H9 (cell line): ENCODE data around the gene CYP2A7. TPM values are rescaled to one million over a fixed set of nuclear protein-coding genes. Genes with fewer than 3 reads are reported as not detected.
"Not testable (repeated sequence)": the region's sequence is repeated elsewhere in the genome, so short reads cannot be mapped to it uniquely, and the experiment has no call there.

Experiments used
- DNase-seq: peaks from one replicate; pipeline ENCODE4 v3.0.0-alpha.2; 2017
- H2AFZ ChIP-seq: one replicate; pipeline ENCODE4 v1.6.1; 2013; ENCODE audit warnings: mild to moderate bottlenecking, low read length, control low read depth, moderate library complexity
- H2AK5ac ChIP-seq: 2 replicates; pipeline ENCODE4 v1.6.1; 2013; ENCODE audit warnings: low read length, control low read depth, mixed read lengths; ENCODE audit not compliant: insufficient read length
- H2BK120ac ChIP-seq: one replicate; pipeline ENCODE4 v1.6.1; 2013; ENCODE audit warnings: low read depth, mild to moderate bottlenecking, low read length, control low read depth, inconsistent platforms; ENCODE audit not compliant: poor library complexity, severe bottlenecking
- H2BK12ac ChIP-seq: 2 replicates; pipeline ENCODE4 v1.6.1; 2013; ENCODE audit warnings: low read length, control low read depth, mixed read lengths, low read depth; ENCODE audit not compliant: insufficient read length
- H2BK15ac ChIP-seq: 2 replicates; pipeline ENCODE4 v1.6.1; 2013; ENCODE audit warnings: low read depth, low read length, control low read depth
- H2BK20ac ChIP-seq: one replicate; pipeline ENCODE4 v1.6.1; 2013; ENCODE audit warnings: low read depth, mild to moderate bottlenecking, low read length, control low read depth, inconsistent platforms; ENCODE audit not compliant: poor library complexity, severe bottlenecking
- H2BK5ac ChIP-seq: 2 replicates; pipeline ENCODE4 v1.6.1; 2013; ENCODE audit warnings: low read length, control low read depth, mixed read lengths; ENCODE audit not compliant: insufficient read length
- H3K14ac ChIP-seq: 2 replicates; pipeline ENCODE4 v1.6.1; 2013; ENCODE audit warnings: low read length, control low read depth; ENCODE audit not compliant: insufficient read depth
- H3K18ac ChIP-seq: 2 replicates; pipeline ENCODE4 v1.6.1; 2013; ENCODE audit warnings: low read depth, mild to moderate bottlenecking, mixed read lengths, low read length, control low read depth; ENCODE audit not compliant: insufficient read length
- H3K23ac ChIP-seq: 2 replicates; pipeline ENCODE4 v1.6.1; 2013; ENCODE audit warnings: low read length, control low read depth, mixed read lengths, low read depth; ENCODE audit not compliant: insufficient read length
- H3K23me2 ChIP-seq: 2 replicates; pipeline ENCODE4 v1.6.1; 2013; ENCODE audit warnings: low read depth, mild to moderate bottlenecking, mixed read lengths, low read length, control low read depth; ENCODE audit not compliant: insufficient read length, poor library complexity, severe bottlenecking
- H3K27ac ChIP-seq: 2 replicates; pipeline ENCODE4 v1.5.1; 2013; ENCODE audit warnings: low read length, control low read depth, mixed read lengths, low read depth; ENCODE audit not compliant: insufficient read length
- H3K27me3 ChIP-seq: 2 replicates; pipeline ENCODE4 v1.6.1; 2013; ENCODE audit warnings: low read length, control low read depth, inconsistent platforms; ENCODE audit not compliant: insufficient read depth
- H3K4ac ChIP-seq: 2 replicates; pipeline ENCODE4 v1.6.1; 2013; ENCODE audit warnings: low read depth, mild to moderate bottlenecking, control low read depth, inconsistent platforms, low read length, moderate library complexity
- H3K4me1 ChIP-seq: 2 replicates; pipeline ENCODE4 v1.6.1; 2013; ENCODE audit warnings: low read length, control low read depth, inconsistent platforms; ENCODE audit not compliant: insufficient read depth
- H3K4me2 ChIP-seq: 2 replicates; pipeline ENCODE4 v1.6.1; 2013; ENCODE audit warnings: low read length, control low read depth, mixed read lengths; ENCODE audit not compliant: insufficient read length, insufficient read depth
- H3K56ac ChIP-seq: 2 replicates; pipeline ENCODE4 v1.6.1; 2013; ENCODE audit warnings: low read depth, mild to moderate bottlenecking, mixed read lengths, low read length, control low read depth; ENCODE audit not compliant: insufficient read length
- H3K79me1 ChIP-seq: 2 replicates; pipeline ENCODE4 v1.6.1; 2013; ENCODE audit warnings: low read depth, mild to moderate bottlenecking, moderate library complexity, low read length, control low read depth, inconsistent platforms; ENCODE audit not compliant: insufficient read depth, poor library complexity, severe bottlenecking
- H3K79me2 ChIP-seq: 2 replicates; pipeline ENCODE4 v1.6.1; 2013; ENCODE audit warnings: low read length, control low read depth, inconsistent platforms; ENCODE audit not compliant: insufficient read depth
- H3K9ac ChIP-seq: 2 replicates; pipeline ENCODE4 v1.6.1; 2013; ENCODE audit warnings: low read length, control low read depth, mixed read lengths; ENCODE audit not compliant: insufficient read length; ENCODE audit errors: extremely low read depth
- H3K9me3 ChIP-seq: one replicate; pipeline ENCODE4 v1.6.1; 2013; ENCODE audit warnings: low read depth, low read length, inconsistent platforms; ENCODE audit not compliant: control insufficient read depth
- H3T11ph ChIP-seq: one replicate; pipeline ENCODE4 v1.6.1; 2013; ENCODE audit warnings: mild to moderate bottlenecking, low read length, control low read depth, inconsistent platforms
- H4K20me1 ChIP-seq: one replicate; pipeline ENCODE4 v1.6.1; 2013; ENCODE audit not compliant: control insufficient read depth, insufficient read length, insufficient read depth
- H4K5ac ChIP-seq: 2 replicates; pipeline ENCODE4 v1.6.1; 2013; ENCODE audit warnings: low read depth, mild to moderate bottlenecking, mixed read lengths, low read length, control low read depth; ENCODE audit not compliant: insufficient read length
- H4K8ac ChIP-seq: replicated peaks from 2 replicates; pipeline ENCODE4 v1.6.1; 2013; ENCODE audit warnings: low read length, control low read depth, mixed read lengths, low read depth; ENCODE audit not compliant: insufficient read length
- H4K91ac ChIP-seq: 2 replicates; pipeline ENCODE4 v1.6.1; 2013; ENCODE audit warnings: low read depth, mild to moderate bottlenecking, moderate library complexity, mixed read lengths, low read length, control low read depth; ENCODE audit not compliant: insufficient read length
- H3K27ac Mint-ChIP-seq, 3 experiments: 2 replicates in 2 of 3; 3 replicates in 1 of 3; pipeline ENCODE4 v1.8.0; 2020 to 2021; ENCODE audit warnings: mixed read lengths in 3 of 3, mild to moderate bottlenecking in 1 of 3, moderate library complexity in 1 of 3
- H3K27me3 Mint-ChIP-seq: 2 replicates; pipeline ENCODE4 v1.8.0; 2021; ENCODE audit warnings: low read depth, mild to moderate bottlenecking, moderate library complexity, mixed read lengths
- H3K36me3 Mint-ChIP-seq, 3 experiments: 2 replicates in 2 of 3; 3 replicates in 1 of 3; pipeline ENCODE4 v1.8.0; 2020 to 2021; ENCODE audit warnings: low read depth in 3 of 3, mixed read lengths in 3 of 3; ENCODE audit not compliant: insufficient read depth in 1 of 3
- H3K4me1 Mint-ChIP-seq, 2 experiments: 2 replicates each; pipeline ENCODE4 v1.8.0; 2020; ENCODE audit warnings: mixed read lengths in 2 of 2
- H3K4me3 Mint-ChIP-seq, 2 experiments: 2 replicates in 1 of 2; 3 replicates in 1 of 2; pipeline ENCODE4 v1.8.0; 2020 to 2021; ENCODE audit warnings: mild to moderate bottlenecking in 2 of 2, mixed read lengths in 2 of 2, moderate library complexity in 1 of 2
- H3K9me3 Mint-ChIP-seq, 2 experiments: 2 replicates in 1 of 2; 3 replicates in 1 of 2; pipeline ENCODE4 v1.8.0; 2020; ENCODE audit warnings: mild to moderate bottlenecking in 2 of 2, mixed read lengths in 2 of 2, moderate library complexity in 1 of 2
- WGBS: extraction: QIAGEN DNeasy Blood & Tissue Kit; methylation state at CpG from one replicate; pipeline ENCODE4 v1.1.7; 2013; ENCODE audit warnings: missing lambda C conversion rate, low lambda C conversion rate, mixed read lengths; ENCODE audit not compliant: insufficient read length; ENCODE audit errors: extremely low coverage; 5-methylcytosine and 5-hydroxymethylcytosine counted together
- total RNA-seq: library from RNA; stranded (reverse); gene quantifications from 2 replicates; pipeline ENCODE4 v1.2.1, GENCODE V29; 2021

The CYP2A7 gene
- total RNA-seq, 1 experiment from 2014 or later = not detected

- WGBS = no CpG with 5 or more reads among the region's 3 CpGs
- not testable (repeated sequence) for H2BK15ac ChIP-seq, H3K27ac ChIP-seq, H3K27me3 ChIP-seq, H3T11ph ChIP-seq, H3K14ac ChIP-seq, H3K27me3 Mint-ChIP-seq, H3K4me2 ChIP-seq, H3K79me2 ChIP-seq, H3K4me1 ChIP-seq, DNase-seq, H3K9me3 Mint-ChIP-seq, H3K27ac Mint-ChIP-seq, H4K8ac ChIP-seq, H3K4ac ChIP-seq, H3K79me1 ChIP-seq, H3K18ac ChIP-seq, H3K9ac ChIP-seq, H3K23me2 ChIP-seq, H2AFZ ChIP-seq, H2BK20ac ChIP-seq, H4K5ac ChIP-seq, H2BK12ac ChIP-seq, H4K91ac ChIP-seq, H2BK5ac ChIP-seq, H3K4me3 Mint-ChIP-seq, H3K56ac ChIP-seq, H4K20me1 ChIP-seq, H3K36me3 Mint-ChIP-seq, H3K9me3 ChIP-seq, H3K23ac ChIP-seq, H2AK5ac ChIP-seq, H2BK120ac ChIP-seq
- H3K4me1 Mint-ChIP-seq = peaks cover 5 to 13% of the 10 kb centered on the region in 2 experiments
These were observed 47.9 kb upstream of the CYP2A7 start for GRCh38 chr19:40929942-40930341.
